ENCODE measurements around the gene LGALS7B.
"Not testable (repeated sequence)": the region's sequence is repeated elsewhere in the genome, so short reads cannot be mapped to it uniquely, and the experiment has no call there.

LGALS7B gene

GRCh38 chr19:38826856-38827551, 38.0 kb downstream of the LGALS7B start:
- DNase-seq (ENCODE audit: low spot score): no peak
- Histone ChIP-seq H3K36me3 (ENCODE audit: low read depth) (peaks cover 41% of the 10 kb centered on the region), H3K27ac (ENCODE audit: poor library complexity, severe bottlenecking) (no peak overlapping the region)

GRCh38 chr19:38829203-38829602, 40.2 kb downstream of the LGALS7B start:
- H3K36me3 ChIP-seq (ENCODE audit: low read depth): peaks cover 41% of the 10 kb centered on the region
- not testable (repeated sequence) for H3K4me3 ChIP-seq (ENCODE audit: severe bottlenecking); H3K9me3 ChIP-seq (ENCODE audit: severe bottlenecking); H3K4me1 ChIP-seq (ENCODE audit: insufficient read depth, poor library complexity, severe bottlenecking); DNase-seq (ENCODE audit: low spot score); H3K27ac ChIP-seq (ENCODE audit: poor library complexity, severe bottlenecking); H3K27me3 ChIP-seq (ENCODE audit: insufficient read depth, poor library complexity, severe bottlenecking); ATAC-seq (ENCODE audit: low read depth)

More at GRCh38 chr19:38826856-38827551, 38.0 kb downstream of the LGALS7B start:
- Histone ChIP-seq H3K9me3 (ENCODE audit: severe bottlenecking) (no peaks in the 10 kb centered on the region), H3K4me3 (ENCODE audit: severe bottlenecking) (no peak overlapping the region), H3K27me3 (ENCODE audit: insufficient read depth, poor library complexity, severe bottlenecking) (no peaks in the 10 kb centered on the region), H3K4me1 (ENCODE audit: insufficient read depth, poor library complexity, severe bottlenecking) (peaks cover 3% of the 10 kb centered on the region)
- TF ChIP-seq CTCF (IDR thresholded peaks at IDR 0.05; ENCODE audit: poor library complexity, severe bottlenecking): no peak
- ATAC-seq (ENCODE audit: low read depth): no peak

- TF ChIP-seq CTCF (IDR thresholded peaks at IDR 0.05; ENCODE audit: poor library complexity, severe bottlenecking): no peak
- no peak for DNase-seq (ENCODE audit: low spot score)
- Histone ChIP-seq H3K27ac (ENCODE audit: poor library complexity, severe bottlenecking) (peak overlapping the region; percentile 78), H3K9me3 (ENCODE audit: severe bottlenecking) (no peaks in the 10 kb centered on the region), H3K36me3 (ENCODE audit: low read depth) (peaks cover 38% of the 10 kb centered on the region), H3K4me3 (ENCODE audit: severe bottlenecking) (no peak overlapping the region), H3K27me3 (ENCODE audit: insufficient read depth, poor library complexity, severe bottlenecking) (no peaks in the 10 kb centered on the region), H3K4me1 (ENCODE audit: insufficient read depth, poor library complexity, severe bottlenecking) (peaks cover 5% of the 10 kb centered on the region)
- no peak for ATAC-seq (ENCODE audit: low read depth)
Measured at GRCh38 chr19:38830039-38830733, 41.2 kb downstream of the LGALS7B start.

- Histone ChIP-seq H3K27ac (ENCODE audit: poor library complexity, severe bottlenecking) (peak overlapping the region; percentile 78), H3K27me3 (ENCODE audit: insufficient read depth, poor library complexity, severe bottlenecking) (no peaks in the 10 kb centered on the region), H3K4me1 (ENCODE audit: insufficient read depth, poor library complexity, severe bottlenecking) (peaks cover 12% of the 10 kb centered on the region), H3K9me3 (ENCODE audit: severe bottlenecking) (no peaks in the 10 kb centered on the region), H3K4me3 (ENCODE audit: severe bottlenecking) (peak overlapping the region; percentile 57), H3K36me3 (ENCODE audit: low read depth) (peaks cover 43% of the 10 kb centered on the region)
- peak; percentile 63 for ATAC-seq (ENCODE audit: low read depth)
- DNase-seq (ENCODE audit: low spot score): no peak
- TF ChIP-seq CTCF (IDR thresholded peaks at IDR 0.05; ENCODE audit: poor library complexity, severe bottlenecking): no peak
Measured at GRCh38 chr19:38831142-38831605, 42.2 kb downstream of the LGALS7B start.

GRCh38 chr19:38833092-38833425, 44.1 kb downstream of the LGALS7B start:
- Histone ChIP-seq H3K27ac (ENCODE audit: poor library complexity, severe bottlenecking) (no peak overlapping the region), H3K4me3 (ENCODE audit: severe bottlenecking) (no peak overlapping the region), H3K36me3 (ENCODE audit: low read depth) (peaks cover 50% of the 10 kb centered on the region), H3K4me1 (ENCODE audit: insufficient read depth, poor library complexity, severe bottlenecking) (peaks cover 27% of the 10 kb centered on the region), H3K9me3 (ENCODE audit: severe bottlenecking) (no peaks in the 10 kb centered on the region), H3K27me3 (ENCODE audit: insufficient read depth, poor library complexity, severe bottlenecking) (no peaks in the 10 kb centered on the region)
- ATAC-seq (ENCODE audit: low read depth): no peak
- DNase-seq (ENCODE audit: low spot score): no peak
- no peak for TF ChIP-seq CTCF (IDR thresholded peaks at IDR 0.05; ENCODE audit: poor library complexity, severe bottlenecking)
